GM18508 (cell line): ENCODE measurements around the gene WWOX.

Experiments
- ATAC-seq: cut with Tn5 transposase; IDR thresholded peaks from one replicate; pipeline ENCODE4 v1.9.1; 2021; ENCODE audit warnings: moderate number of reproducible peaks; ENCODE audit not compliant: insufficient read depth, unreplicated experiment

WWOX gene

GRCh38 chr16:78794581-78795250, 695.3 kb downstream of the WWOX start:
- ATAC-seq = no peak

DNA sequence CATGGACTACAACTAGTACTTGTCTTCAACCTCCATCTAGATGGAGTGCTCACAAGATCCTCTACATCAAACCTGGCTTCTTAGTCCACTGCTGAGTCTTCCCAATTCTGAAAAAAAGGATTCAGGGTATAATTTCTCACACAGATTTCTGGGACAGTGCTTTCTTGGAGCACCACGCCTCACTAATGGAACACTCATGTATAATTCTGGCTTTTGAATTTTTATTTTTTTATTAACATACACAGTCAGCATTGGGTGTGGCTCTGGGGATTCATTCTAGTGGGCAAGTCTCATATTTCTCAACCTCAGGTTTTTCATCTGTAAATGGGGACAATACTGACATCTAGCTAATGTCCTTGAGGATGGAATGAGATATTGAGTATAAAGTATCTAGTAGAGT, 696.0 kb downstream of the WWOX start:
- no peak for ATAC-seq

- ATAC-seq = no peak
Measured at GRCh38 chr16:78796221-78796866, 696.9 kb downstream of the WWOX start.

DNA sequence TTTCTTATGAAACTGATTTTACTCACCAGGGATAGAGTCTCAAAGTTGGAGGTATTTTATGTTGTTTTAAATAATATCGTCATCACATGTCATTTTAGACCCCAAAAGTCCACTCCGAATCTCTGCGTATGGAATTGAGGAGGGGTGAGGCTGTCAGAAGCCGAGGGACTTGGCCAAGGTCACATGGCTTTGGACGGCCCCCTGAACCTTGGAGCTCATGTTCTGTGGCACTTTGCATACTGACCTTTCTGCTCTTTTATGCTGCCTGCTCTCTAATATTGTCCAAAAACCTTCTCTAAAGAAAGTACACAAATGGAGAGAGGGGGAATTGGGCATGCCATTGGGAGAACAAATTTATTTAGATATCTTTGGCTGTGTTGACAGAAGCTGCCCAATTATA, 700.0 kb downstream of the WWOX start:
- ATAC-seq = no peak

DNA sequence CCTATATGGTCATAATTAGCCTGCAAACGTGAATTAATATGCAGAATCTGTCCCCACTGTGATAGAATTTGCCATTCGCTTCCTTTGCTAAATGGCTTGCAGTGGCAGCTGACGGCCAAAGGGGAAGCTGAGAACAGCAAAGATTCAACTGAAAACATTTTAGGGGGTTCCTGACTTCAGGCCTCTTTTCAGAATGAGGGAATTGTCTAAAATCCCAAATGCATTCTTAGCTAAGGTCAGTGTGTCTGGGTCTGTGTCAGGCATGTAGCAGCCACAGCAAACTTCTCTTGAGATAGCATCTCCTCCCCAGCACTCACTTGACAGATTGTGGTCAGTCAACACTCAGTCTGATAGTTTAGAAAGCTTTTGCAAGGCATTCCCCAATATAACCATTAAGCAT, 701.1 kb downstream of the WWOX start:
- no peak for ATAC-seq

GRCh38 chr16:78804058-78804735, 704.7 kb downstream of the WWOX start:
- ATAC-seq = no peak

- ATAC-seq = no peak
Measured at GRCh38 chr16:78805556-78805955, 706.1 kb downstream of the WWOX start.

GRCh38 chr16:78811247-78811646, 711.8 kb downstream of the WWOX start:
- ATAC-seq = no peak

DNA sequence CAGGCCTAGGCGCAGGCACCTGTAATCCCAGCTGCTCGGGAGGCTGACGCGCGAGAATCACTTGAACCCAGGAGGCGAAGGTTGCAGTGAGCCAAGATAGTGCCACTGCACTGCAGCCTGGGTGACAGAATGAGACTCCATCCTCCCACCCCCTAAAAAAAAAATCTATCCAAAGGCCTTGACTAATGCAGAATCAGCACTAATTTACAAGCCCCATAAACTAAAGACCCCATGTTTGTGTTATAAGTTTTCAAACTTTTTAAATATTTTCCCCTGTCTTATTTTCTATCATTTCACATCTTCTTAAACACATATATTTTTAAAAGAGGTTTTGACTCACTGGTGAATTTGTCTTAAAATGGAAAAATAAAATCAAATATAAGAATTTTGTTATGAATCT, 713.1 kb downstream of the WWOX start:
- ATAC-seq = no peak

DNA sequence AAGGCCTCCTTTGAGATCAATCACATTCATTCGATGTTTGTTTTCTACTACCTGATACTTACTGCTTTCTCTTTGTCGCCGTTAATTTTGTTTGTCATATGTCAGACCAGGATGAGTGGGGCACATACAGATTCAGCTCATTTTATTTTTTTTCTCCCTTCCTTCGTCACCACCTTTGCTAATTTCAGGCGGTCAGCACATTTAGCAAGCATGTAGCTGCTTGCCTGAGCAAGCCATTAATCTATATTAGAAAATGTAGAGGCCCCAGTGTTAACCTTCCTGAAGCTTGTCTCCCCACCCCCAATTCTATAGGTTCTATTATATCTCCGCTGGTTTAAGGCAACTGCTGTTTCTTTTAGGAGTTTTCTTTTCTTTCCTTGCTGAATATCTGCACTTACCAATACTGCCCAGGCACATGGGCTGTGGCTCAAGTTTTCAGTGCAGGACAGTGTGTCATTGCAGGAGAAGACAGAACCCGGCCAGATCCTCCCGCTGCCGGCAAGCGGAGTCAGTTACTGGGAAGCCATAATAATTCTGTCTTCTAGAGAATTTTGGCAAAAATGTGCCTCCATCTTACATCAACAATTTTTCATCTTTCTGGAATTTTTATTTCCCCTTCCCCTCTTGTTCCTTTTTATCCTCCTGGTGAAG, 714.3 kb downstream of the WWOX start:
- no peak for ATAC-seq

- ATAC-seq = no peak
Measured at GRCh38 chr16:78815713-78816112, 716.3 kb downstream of the WWOX start.

GRCh38 chr16:78816499-78817195, 717.2 kb downstream of the WWOX start:
- ATAC-seq = no peak

DNA sequence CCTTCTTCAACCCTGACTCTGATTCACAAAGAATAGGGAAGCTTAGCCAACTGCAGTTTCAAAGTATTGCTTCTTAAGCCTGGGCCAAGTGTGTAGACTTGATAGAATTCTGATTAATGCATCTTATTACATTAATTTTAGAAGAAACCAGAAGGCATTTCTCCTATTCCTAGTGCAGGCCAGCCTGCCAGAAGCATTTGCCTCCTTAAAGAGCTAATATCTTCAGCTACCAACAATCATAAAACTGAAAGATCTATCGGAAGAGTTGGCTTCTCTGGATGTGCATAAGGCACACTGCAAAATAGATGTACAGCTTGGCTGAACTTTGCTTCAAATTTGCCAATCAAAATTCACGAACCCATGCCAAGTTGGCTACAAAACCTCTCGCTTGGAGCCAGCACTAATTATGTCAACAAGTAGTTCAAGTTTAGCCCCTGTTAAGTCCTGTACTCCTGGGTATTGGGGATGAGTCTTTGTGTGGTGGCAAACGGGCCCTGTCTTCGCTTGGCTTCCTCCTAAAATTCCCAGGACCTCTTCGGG, 717.8 kb downstream of the WWOX start:
- no peak for ATAC-seq

DNA sequence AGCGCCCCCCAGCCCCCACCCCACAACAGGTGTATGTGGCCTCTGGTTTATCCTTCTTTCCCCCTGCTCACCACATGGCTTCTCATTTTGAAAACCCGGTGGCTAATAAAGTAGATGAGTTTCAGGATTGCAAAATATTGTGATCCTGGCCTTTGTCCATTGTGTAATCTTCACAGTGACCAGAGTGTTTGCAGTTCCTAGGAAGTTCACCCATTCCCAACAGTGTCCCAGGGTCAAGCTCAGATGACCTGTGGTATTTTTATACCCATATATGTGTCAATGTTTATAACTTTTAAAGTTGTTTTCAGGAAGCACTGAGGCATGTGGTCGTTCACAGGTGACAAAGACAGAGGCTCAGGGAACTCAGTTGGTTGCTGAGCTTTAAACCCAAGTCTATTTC, 721.9 kb downstream of the WWOX start:
- ATAC-seq = no peak

- ATAC-seq = no peak
Measured at GRCh38 chr16:78822509-78822908, 723.1 kb downstream of the WWOX start.

DNA sequence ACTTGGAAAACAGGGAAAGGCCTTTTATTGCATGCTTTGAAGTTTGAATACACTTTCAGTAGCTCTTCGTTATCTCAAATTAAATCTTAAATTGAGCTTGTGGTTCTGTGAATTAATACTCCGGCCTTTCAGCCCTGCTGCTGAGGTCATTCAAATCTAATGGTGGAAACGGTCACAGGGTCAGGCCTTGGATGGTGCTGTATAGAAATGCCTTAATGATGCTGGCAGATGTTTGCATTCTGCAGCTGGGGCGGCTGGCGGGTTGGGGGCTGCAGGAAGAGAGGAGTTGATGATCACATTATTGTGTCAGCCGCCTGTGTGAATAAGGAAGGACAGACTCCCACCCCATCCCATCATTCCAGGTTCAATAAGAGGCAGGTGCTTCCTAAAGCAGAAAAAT, 723.6 kb downstream of the WWOX start:
- no peak for ATAC-seq

DNA sequence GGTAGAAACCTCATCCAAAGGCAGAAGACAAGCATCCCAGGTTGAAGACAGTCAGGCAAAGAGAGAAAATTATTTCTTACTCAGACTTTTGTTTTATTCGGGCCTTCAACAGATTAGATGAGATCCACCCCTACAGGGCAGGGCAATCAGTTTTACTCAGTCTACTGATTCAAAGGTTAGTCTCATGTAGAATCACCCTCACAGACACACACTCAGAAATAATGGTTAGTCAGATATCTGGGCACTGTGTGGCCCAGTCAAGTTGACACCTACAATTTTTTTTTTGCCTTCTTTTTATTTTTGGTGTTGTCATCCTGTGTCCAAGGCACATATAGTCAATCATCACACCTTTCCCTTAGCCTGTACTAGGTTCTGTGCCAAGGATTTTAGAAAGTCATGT, 729.8 kb downstream of the WWOX start:
- ATAC-seq = no peak

DNA sequence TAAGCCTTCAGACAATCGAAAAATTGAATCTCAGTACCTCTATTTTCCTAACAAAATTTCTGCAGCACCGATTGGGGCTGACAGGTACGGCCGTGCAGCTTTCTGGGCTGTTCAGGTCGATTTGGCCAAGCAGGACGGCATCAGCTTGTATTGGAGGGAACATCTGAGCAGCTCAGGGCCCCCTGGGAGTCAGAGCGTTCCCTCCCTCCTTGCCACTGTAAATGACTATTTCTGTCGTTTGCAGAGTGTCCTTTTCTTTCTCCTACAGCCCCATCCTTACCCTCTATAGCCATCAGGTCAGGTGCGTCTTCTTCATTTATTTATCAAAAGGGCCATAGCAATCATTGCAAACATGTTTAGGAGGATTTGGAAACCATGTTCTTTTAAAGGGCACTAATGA, 731.1 kb downstream of the WWOX start:
- no peak for ATAC-seq

DNA sequence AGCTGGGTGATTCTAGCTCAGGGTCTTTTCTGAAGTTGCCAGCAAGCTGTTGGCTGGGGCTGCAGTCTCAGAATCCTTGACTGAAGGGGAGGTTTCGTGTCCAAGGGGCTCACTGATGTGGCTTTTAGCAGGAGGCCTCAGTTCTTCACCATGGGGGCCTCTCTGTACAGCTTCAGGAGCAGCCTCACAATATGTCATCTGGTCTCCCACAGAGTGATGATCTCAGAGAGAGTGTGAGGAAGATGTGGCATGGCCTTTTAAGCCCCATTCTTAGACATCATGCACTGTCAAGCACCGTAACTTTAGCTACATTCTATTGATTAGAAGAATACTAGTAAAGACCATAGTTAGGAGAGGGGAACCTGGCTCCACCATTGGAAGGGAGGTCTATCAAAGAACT, 732.6 kb downstream of the WWOX start:
- ATAC-seq = no peak

GRCh38 chr16:78836802-78837491, 737.5 kb downstream of the WWOX start:
- no peak for ATAC-seq
